ENCODE data around the gene GLIS1. TPM values are rescaled to one million over a fixed set of nuclear protein-coding genes. Genes with fewer than 3 reads are reported as not detected.

The GLIS1 gene
- total RNA-seq, 1 donor from 2014 or later = 1.6 TPM

DNA sequence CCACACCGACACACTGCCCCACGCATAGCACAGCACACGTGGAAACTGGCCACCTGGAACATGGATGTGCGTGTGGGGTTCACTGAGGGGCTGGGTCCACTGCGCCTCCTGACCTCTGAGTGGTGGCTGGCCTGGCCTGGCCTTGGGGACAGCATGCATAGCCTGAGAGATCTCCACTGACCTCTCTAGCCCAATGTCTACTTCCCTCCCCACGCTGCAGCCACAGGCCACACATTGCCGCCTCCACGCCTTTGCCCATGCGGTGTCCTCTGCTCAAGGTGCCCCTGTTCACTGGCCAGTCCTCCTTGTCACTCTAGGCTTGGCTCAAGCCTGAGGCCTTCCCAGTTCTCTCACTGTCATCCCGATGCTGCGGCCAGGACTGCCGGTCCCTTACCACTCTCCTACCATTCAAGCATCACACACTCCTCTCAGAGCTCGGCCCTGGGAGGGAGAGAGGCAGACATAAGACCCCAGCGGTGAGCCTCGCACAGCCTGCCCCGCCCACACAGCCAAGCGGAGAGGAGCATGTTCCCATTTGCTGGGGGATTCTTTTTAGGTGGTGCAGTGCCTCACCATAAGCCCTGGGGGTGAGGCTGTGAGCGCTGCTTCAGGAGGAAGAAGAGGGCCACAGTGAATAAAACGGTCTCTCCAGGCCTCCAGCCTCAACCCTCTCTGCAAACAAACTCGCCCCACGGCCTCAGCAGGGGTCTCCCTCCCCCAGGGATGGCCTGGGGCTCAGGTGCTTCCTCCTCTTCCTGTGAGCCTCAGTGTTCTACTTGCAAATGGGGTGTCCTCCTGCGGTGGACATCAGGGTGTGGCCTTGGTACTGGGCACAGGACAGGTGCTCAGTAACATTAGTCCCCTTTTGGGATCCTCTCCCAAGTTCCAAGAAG is 199.0 kb downstream of the GLIS1 start:
- no peak for DNase-seq (ENCODE audit: low spot score in 2 of 2, unreplicated experiment in 2 of 2)
- no peaks in the 10 kb centered on the region for H3K9me3 Mint-ChIP-seq
- no peak overlapping the region for H3K4me3 Mint-ChIP-seq
- peaks cover 16% of the 10 kb centered on the region for H3K4me1 Mint-ChIP-seq
- peaks cover 21% of the 10 kb centered on the region for H3K27me3 Mint-ChIP-seq (ENCODE audit: low read depth)
- TF ChIP-seq, protein P1, sequence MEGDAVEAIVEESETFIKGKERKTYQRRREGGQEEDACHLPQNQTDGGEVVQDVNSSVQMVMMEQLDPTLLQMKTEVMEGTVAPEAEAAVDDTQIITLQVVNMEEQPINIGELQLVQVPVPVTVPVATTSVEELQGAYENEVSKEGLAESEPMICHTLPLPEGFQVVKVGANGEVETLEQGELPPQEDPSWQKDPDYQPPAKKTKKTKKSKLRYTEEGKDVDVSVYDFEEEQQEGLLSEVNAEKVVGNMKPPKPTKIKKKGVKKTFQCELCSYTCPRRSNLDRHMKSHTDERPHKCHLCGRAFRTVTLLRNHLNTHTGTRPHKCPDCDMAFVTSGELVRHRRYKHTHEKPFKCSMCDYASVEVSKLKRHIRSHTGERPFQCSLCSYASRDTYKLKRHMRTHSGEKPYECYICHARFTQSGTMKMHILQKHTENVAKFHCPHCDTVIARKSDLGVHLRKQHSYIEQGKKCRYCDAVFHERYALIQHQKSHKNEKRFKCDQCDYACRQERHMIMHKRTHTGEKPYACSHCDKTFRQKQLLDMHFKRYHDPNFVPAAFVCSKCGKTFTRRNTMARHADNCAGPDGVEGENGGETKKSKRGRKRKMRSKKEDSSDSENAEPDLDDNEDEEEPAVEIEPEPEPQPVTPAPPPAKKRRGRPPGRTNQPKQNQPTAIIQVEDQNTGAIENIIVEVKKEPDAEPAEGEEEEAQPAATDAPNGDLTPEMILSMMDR (IDR thresholded peaks at IDR 0.05; ENCODE audit: unreplicated experiment) = no peak
- no peaks in the 10 kb centered on the region for H3K36me3 Mint-ChIP-seq
- H3K27ac Mint-ChIP-seq = no peak overlapping the region

DNA sequence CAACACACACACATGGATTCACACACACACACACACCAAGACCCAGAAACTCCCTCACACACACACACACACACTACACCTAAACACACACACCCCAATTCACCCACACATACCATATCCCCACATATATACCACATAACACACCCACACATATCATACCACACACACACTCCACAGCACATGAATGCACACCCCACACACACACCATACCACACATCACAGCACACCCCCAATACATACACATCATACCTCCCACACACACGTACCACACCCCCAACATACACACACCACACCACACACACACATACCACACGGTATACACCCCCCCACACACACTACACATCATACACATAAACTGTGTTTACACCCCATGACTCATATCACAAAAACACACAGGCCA is 199.7 kb downstream of the GLIS1 start:
- Mint-ChIP-seq H3K4me3 (no peak overlapping the region), H3K36me3 (no peaks in the 10 kb centered on the region), H3K27ac (no peak overlapping the region), H3K9me3 (no peaks in the 10 kb centered on the region), H3K4me1 (peaks cover 16% of the 10 kb centered on the region), H3K27me3 (ENCODE audit: low read depth) (peaks cover 25% of the 10 kb centered on the region)
- TF ChIP-seq, protein P1 (IDR thresholded peaks at IDR 0.05; ENCODE audit: unreplicated experiment) = no peak
- no peak for DNase-seq (ENCODE audit: low spot score in 2 of 2, unreplicated experiment in 2 of 2)

DNA sequence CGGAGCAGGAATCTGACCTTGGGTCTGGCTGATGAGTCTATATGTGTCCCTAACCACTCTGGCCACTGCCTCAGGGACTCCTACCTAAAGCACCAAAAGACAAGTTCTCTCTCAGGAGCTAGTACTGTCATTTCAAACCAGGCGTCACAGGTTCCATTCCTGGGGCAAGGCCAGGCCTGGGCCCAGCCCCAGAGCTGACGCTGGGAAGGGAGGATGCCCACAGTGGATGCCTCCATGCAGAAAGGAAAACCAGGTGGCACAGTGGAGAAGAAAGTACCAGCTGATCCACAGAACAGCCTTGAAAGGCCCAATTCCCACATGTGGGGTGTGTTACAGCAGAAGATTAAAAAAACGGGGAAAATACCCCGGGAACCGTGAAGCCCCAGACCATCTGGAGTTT is 202.4 kb downstream of the GLIS1 start:
- Mint-ChIP-seq H3K4me3 (no peak overlapping the region), H3K4me1 (no peaks in the 10 kb centered on the region), H3K27me3 (ENCODE audit: low read depth) (peaks cover 31% of the 10 kb centered on the region), H3K27ac (no peak overlapping the region), H3K36me3 (no peaks in the 10 kb centered on the region), H3K9me3 (no peaks in the 10 kb centered on the region)
- no peak for DNase-seq (ENCODE audit: low spot score in 2 of 2, unreplicated experiment in 2 of 2)
- TF ChIP-seq, protein P1 (IDR thresholded peaks at IDR 0.05; ENCODE audit: unreplicated experiment) = no peak

DNA sequence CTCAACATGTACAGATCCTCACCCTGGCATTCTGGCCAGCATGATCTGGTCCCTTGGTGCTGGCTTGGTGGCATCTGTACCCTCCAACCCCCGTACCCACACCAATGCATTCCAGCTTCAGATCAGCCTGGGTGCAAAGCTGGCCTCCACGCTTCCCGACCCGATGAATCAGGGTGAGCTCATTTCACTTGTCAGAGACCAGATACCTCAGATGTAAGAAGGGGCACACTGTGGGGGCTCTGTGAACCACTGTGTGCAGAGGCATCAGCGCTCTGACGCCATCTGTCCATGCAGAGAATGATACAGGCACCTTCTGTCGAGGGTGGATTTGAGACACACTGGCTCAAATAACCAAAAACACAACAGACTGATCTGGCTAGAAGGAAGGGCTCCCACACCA is 203.1 kb downstream of the GLIS1 start:
- TF ChIP-seq, protein P1 (IDR thresholded peaks at IDR 0.05; ENCODE audit: unreplicated experiment) = no peak
- no peaks in the 10 kb centered on the region for H3K4me1 Mint-ChIP-seq
- no peaks in the 10 kb centered on the region for H3K9me3 Mint-ChIP-seq
- H3K27me3 Mint-ChIP-seq (ENCODE audit: low read depth) = peaks cover 31% of the 10 kb centered on the region
- no peaks in the 10 kb centered on the region for H3K36me3 Mint-ChIP-seq
- DNase-seq (ENCODE audit: low spot score in 2 of 2, unreplicated experiment in 2 of 2) = no peak
- H3K4me3 Mint-ChIP-seq = no peak overlapping the region
- no peak overlapping the region for H3K27ac Mint-ChIP-seq

DNA sequence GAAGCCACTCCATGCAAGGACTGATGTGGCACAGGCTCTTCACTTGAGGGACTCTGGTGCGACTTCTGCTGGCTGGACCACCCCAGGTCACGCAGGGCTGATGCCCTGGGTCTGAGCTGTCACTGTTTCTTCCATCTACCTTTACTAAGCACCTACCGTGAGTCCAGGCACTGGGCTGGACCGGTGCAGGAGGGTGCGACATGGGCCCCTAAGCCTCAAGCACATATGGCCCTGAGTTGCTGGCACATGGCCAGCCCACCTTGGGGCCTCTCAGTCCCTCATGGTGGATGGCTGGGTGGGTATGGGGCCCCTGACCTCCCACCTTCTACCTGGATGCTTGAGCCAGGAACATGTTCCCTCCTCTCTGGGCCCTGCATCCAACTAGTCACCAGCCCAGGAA is 203.7 kb downstream of the GLIS1 start:
- no peaks in the 10 kb centered on the region for H3K4me1 Mint-ChIP-seq
- no peak overlapping the region for H3K27ac Mint-ChIP-seq
- H3K4me3 Mint-ChIP-seq = no peak overlapping the region
- no peak for DNase-seq (ENCODE audit: low spot score in 2 of 2, unreplicated experiment in 2 of 2)
- H3K27me3 Mint-ChIP-seq (ENCODE audit: low read depth) = peaks cover 31% of the 10 kb centered on the region
- H3K9me3 Mint-ChIP-seq = no peaks in the 10 kb centered on the region
- TF ChIP-seq, protein P1 (IDR thresholded peaks at IDR 0.05; ENCODE audit: unreplicated experiment) = no peak
- H3K36me3 Mint-ChIP-seq = no peaks in the 10 kb centered on the region

All from mesothelial cell of epicardium (in vitro differentiated cells).